Measurements from ENCODE around the gene SIRT5.

The SIRT5 gene

GRCh38 chr6:13630499-13630898 lies 56.1 kb downstream of the SIRT5 start:
- in situ Hi-C loops (cut with MboI; ENCODE audit: low pct_unique_long_range_greater_than_20kb, low sequenced_read_pairs, unreplicated experiment) = no loop called here
- no peak for TF ChIP-seq CTCF (IDR thresholded peaks at IDR 0.05; ENCODE audit: extremely low read depth, insufficient read depth, missing control alignments)

GRCh38 chr6:13633343-13633742 lies 58.9 kb downstream of the SIRT5 start:
- no peak for TF ChIP-seq CTCF (IDR thresholded peaks at IDR 0.05; ENCODE audit: extremely low read depth, insufficient read depth, missing control alignments)
- no peak for DNase-seq (ENCODE audit: low spot score)
- in situ Hi-C loops (cut with MboI; ENCODE audit: low pct_unique_long_range_greater_than_20kb, low sequenced_read_pairs, unreplicated experiment) = no loop called here

More at GRCh38 chr6:13630499-13630898, 56.1 kb downstream of the SIRT5 start:
- DNase-seq (ENCODE audit: low spot score) = no peak

GRCh38 chr6:13635948-13636658 lies 61.7 kb downstream of the SIRT5 start:
- in situ Hi-C loops (cut with MboI; ENCODE audit: low pct_unique_long_range_greater_than_20kb, low sequenced_read_pairs, unreplicated experiment) = no loop called here
- DNase-seq (ENCODE audit: low spot score) = no peak
- no peak for TF ChIP-seq CTCF (IDR thresholded peaks at IDR 0.05; ENCODE audit: extremely low read depth, insufficient read depth, missing control alignments)

- TF ChIP-seq CTCF (IDR thresholded peaks at IDR 0.05; ENCODE audit: extremely low read depth, insufficient read depth, missing control alignments) = no peak
These were observed 63.6 kb downstream of the SIRT5 start for GRCh38 chr6:13638014-13638413.

GRCh38 chr6:13638626-13639025 lies 64.2 kb downstream of the SIRT5 start:
- in situ Hi-C loops (cut with MboI; ENCODE audit: low pct_unique_long_range_greater_than_20kb, low sequenced_read_pairs, unreplicated experiment) = no loop called here
- TF ChIP-seq CTCF (IDR thresholded peaks at IDR 0.05; ENCODE audit: extremely low read depth, insufficient read depth, missing control alignments) = no peak
- DNase-seq (ENCODE audit: low spot score) = no peak

More at GRCh38 chr6:13638014-13638413, 63.6 kb downstream of the SIRT5 start:
- no peak for DNase-seq (ENCODE audit: low spot score)
- in situ Hi-C loops (cut with MboI; ENCODE audit: low pct_unique_long_range_greater_than_20kb, low sequenced_read_pairs, unreplicated experiment) = no loop called here

- DNase-seq (ENCODE audit: low spot score) = no peak
- in situ Hi-C loops (cut with MboI; ENCODE audit: low pct_unique_long_range_greater_than_20kb, low sequenced_read_pairs, unreplicated experiment) = no loop called here
- TF ChIP-seq CTCF (IDR thresholded peaks at IDR 0.05; ENCODE audit: extremely low read depth, insufficient read depth, missing control alignments) = no peak
These were observed 66.9 kb downstream of the SIRT5 start for GRCh38 chr6:13641315-13641714.
